Measurements from ENCODE around the gene FAM50B. TPM values are rescaled to one million over a fixed set of nuclear protein-coding genes. Genes with fewer than 3 reads are reported as not detected.

Gene FAM50B
- total and polyA plus RNA-seq, 2 experiments from 2014 or later, result 4.4 to 4.8 TPM

DNA sequence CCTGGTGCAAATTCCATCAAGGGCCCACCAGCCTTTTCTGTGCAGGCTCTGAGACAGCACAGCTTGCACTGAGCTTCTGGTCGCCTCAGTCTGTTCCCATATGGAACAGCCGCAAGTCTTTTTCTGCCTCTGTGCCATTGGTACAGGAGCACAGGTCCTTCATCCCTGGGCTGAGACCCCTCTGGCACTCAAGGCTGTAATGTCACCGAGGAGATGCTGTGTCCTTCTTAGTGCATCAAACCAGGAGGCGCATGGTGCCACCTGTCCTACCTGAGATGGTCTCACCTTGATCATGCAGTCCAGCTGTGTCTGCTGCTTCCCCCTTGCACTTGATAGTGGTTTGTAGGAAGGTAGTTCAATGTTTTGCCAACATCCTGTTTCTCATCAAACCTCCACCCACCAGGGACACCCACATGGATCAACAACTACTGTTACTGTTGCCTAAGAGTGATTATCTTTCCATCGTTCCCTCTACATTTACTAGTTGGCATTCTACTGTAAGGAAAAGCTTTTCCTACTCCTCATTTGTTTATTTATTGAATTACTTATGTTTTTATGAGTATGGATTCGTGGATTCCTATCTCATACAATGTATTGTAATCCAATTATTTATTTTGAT is 29.0 kb downstream of the FAM50B start (continued):
- TF ChIP-seq, protein P1, sequence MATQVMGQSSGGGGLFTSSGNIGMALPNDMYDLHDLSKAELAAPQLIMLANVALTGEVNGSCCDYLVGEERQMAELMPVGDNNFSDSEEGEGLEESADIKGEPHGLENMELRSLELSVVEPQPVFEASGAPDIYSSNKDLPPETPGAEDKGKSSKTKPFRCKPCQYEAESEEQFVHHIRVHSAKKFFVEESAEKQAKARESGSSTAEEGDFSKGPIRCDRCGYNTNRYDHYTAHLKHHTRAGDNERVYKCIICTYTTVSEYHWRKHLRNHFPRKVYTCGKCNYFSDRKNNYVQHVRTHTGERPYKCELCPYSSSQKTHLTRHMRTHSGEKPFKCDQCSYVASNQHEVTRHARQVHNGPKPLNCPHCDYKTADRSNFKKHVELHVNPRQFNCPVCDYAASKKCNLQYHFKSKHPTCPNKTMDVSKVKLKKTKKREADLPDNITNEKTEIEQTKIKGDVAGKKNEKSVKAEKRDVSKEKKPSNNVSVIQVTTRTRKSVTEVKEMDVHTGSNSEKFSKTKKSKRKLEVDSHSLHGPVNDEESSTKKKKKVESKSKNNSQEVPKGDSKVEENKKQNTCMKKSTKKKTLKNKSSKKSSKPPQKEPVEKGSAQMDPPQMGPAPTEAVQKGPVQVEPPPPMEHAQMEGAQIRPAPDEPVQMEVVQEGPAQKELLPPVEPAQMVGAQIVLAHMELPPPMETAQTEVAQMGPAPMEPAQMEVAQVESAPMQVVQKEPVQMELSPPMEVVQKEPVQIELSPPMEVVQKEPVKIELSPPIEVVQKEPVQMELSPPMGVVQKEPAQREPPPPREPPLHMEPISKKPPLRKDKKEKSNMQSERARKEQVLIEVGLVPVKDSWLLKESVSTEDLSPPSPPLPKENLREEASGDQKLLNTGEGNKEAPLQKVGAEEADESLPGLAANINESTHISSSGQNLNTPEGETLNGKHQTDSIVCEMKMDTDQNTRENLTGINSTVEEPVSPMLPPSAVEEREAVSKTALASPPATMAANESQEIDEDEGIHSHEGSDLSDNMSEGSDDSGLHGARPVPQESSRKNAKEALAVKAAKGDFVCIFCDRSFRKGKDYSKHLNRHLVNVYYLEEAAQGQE (IDR thresholded peaks at IDR 0.05; ENCODE audit: unreplicated experiment), result no peak
- TF ChIP-seq JUNB (IDR thresholded peaks at IDR 0.05; ENCODE audit: unreplicated experiment) (no peak), EZH2phosphoT487 (IDR thresholded peaks at IDR 0.05; ENCODE audit: unreplicated experiment) (no peak)

DNA sequence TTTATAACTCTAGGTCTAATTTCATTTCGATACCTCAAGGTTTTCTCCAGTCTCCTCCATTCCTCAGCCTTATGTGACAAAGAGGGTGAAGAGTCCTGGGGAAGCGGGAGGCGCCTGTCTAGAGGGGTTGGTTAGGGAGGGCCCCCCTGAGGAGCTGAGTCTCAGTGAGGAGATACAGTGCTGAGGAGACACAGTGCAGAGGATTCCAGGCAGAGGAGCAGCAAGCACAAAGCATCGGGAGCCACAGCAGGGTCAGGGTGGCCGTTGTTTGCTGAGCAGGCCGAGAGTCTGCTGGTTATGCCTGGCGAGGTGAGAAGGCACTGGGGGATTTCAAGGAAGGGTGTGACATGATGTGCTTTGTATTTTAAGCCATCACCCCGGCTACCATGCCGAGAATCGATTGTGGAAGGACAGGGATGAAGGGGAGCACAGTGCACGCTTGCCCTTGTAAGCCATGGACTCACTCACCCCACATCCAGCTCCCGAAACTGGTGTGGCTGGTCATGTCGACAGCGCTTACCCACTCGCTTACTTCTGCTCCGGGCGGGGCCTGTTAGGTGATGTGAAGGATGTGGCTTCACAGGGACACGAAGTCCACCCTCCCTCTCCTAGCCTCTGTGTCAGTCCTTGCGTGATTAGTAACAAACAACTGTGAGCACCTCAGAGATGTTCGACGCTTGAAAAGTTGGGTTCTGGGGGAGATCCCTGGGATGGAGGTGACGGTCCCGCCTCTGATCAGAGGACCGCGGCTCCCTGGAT is 30.2 kb downstream of the FAM50B start:
- no peaks in the 10 kb centered on the region for H3K9me2 ChIP-seq (ENCODE audit: insufficient read depth)
- Mint-ChIP-seq H3K4me1 (peaks cover 8% of the 10 kb centered on the region), H3K4me3 (no peak overlapping the region)
- TF ChIP-seq JUNB (IDR thresholded peaks at IDR 0.05; ENCODE audit: unreplicated experiment), result no peak
- no peak for TF ChIP-seq ZNF331 (CRISPR knock-in tag; IDR thresholded peaks at IDR 0.05; ENCODE audit: low read depth)
- no peak for TF ChIP-seq EZH2phosphoT487 (IDR thresholded peaks at IDR 0.05; ENCODE audit: unreplicated experiment)
- TF ChIP-seq EZH2 (IDR thresholded peaks at IDR 0.05; ENCODE audit: low read depth, unreplicated experiment), result no peak
- TF ChIP-seq, protein P1 (IDR thresholded peaks at IDR 0.05; ENCODE audit: unreplicated experiment), result no peak
- TF ChIP-seq NANOG (IDR thresholded peaks at IDR 0.05; ENCODE audit: borderline replicate concordance), result no peak
- TF ChIP-seq, protein P2, sequence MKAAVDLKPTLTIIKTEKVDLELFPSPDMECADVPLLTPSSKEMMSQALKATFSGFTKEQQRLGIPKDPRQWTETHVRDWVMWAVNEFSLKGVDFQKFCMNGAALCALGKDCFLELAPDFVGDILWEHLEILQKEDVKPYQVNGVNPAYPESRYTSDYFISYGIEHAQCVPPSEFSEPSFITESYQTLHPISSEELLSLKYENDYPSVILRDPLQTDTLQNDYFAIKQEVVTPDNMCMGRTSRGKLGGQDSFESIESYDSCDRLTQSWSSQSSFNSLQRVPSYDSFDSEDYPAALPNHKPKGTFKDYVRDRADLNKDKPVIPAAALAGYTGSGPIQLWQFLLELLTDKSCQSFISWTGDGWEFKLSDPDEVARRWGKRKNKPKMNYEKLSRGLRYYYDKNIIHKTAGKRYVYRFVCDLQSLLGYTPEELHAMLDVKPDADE (IDR thresholded peaks at IDR 0.05), result no peak
- TF ChIP-seq STAT1 (IDR thresholded peaks at IDR 0.05; ENCODE audit: unreplicated experiment), result no peak
- TF ChIP-seq, protein P3, sequence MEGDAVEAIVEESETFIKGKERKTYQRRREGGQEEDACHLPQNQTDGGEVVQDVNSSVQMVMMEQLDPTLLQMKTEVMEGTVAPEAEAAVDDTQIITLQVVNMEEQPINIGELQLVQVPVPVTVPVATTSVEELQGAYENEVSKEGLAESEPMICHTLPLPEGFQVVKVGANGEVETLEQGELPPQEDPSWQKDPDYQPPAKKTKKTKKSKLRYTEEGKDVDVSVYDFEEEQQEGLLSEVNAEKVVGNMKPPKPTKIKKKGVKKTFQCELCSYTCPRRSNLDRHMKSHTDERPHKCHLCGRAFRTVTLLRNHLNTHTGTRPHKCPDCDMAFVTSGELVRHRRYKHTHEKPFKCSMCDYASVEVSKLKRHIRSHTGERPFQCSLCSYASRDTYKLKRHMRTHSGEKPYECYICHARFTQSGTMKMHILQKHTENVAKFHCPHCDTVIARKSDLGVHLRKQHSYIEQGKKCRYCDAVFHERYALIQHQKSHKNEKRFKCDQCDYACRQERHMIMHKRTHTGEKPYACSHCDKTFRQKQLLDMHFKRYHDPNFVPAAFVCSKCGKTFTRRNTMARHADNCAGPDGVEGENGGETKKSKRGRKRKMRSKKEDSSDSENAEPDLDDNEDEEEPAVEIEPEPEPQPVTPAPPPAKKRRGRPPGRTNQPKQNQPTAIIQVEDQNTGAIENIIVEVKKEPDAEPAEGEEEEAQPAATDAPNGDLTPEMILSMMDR (conservative IDR thresholded peaks at IDR 0.05; ENCODE audit: low read depth in 2 of 2), result no peak
- TF ChIP-seq POLR2AphosphoS5 (IDR thresholded peaks at IDR 0.05; ENCODE audit: low read depth), result no peak
- TF ChIP-seq CREB1 (CRISPR knock-in tag; IDR thresholded peaks at IDR 0.05; ENCODE audit: low read depth), result no peak

More for the DNA sequence above, 30.2 kb downstream of the FAM50B start:
- H3K27ac Mint-ChIP-seq, result no peak overlapping the region
- peaks cover 15% of the 10 kb centered on the region; the same call in 2 of the 3 replicates for H3K36me3 Mint-ChIP-seq (ENCODE audit: low read depth)
- peaks cover 2% of the 10 kb centered on the region for H3K27me3 Mint-ChIP-seq (ENCODE audit: insufficient read depth, low read depth, poor library complexity)
- no peak for DNase-seq (ENCODE audit: low spot score)
- H3K27me3 ChIP-seq (ENCODE audit: insufficient read depth), result no peaks in the 10 kb centered on the region
- no peaks in the 10 kb centered on the region for H4K20me1 ChIP-seq (replicated peaks; ENCODE audit: insufficient read depth)
- no peak overlapping the region for H2AFZ ChIP-seq
- no peaks in the 10 kb centered on the region for H3K4me1 ChIP-seq (ENCODE audit: insufficient read depth)
- no peak overlapping the region for H3K4me3 ChIP-seq
- H3K9me3 Mint-ChIP-seq, result peaks cover 15% of the 10 kb centered on the region
- H3K79me2 ChIP-seq (replicated peaks; ENCODE audit: insufficient read depth), result no peaks in the 10 kb centered on the region
- H3K36me3 ChIP-seq (ENCODE audit: insufficient read depth), result no peaks in the 10 kb centered on the region
- H3K27ac ChIP-seq (ENCODE audit: low read depth), result no peak overlapping the region
- ATAC-seq, result no peak
- no peaks in the 10 kb centered on the region for H3F3A ChIP-seq (replicated peaks; ENCODE audit: low read depth)
- H3K4me2 ChIP-seq, result no peak overlapping the region

Data from GM23338 (cell line).